ENCODE results near the gene DHCR7. TPM values are rescaled to one million over a fixed set of nuclear protein-coding genes. Genes with fewer than 3 reads are reported as not detected.

Gene DHCR7
- total and polyA plus RNA-seq, 2 experiments from 2014 or later: 84.0 to 166 TPM

DNA sequence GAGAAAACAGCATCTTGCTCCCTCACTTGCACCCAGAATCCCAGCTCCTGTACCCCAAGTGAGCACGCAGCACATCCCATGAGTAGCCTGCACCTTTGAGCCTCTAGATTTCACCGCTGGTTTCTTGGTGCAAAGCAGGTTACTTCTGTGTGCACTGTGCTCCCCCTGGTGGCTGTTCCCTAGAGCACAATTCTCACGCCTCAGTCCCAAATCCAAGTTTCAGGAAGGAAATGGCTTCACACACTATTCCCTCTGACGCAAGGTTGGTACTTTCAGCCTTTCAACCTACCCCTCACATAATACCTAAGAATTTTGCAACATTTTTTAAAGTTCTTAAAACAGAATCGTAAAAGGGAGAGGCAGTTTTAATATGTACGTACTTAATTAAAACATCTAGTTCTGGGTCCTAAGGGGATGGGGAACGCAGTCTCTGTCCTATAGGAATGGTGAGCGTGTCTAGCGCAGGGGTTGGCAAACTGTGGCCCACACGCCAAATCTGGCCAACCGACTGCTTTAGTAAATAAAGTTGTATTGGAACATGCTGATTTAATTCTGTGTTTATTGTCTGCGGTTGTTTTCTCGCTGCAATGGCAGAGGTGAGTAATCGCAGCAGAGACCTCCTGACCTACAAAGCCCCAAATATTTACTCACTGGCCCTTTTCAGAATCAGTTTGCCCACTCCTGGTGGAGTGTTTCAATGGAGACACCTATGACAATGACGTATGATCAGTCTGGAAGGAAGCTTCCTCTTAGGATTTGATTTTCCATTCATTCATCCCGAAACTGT is 27.5 kb downstream of the DHCR7 start:
- Histone ChIP-seq H2AFZ (no peak overlapping the region), H3K4me1 (ENCODE audit: insufficient read depth) (no peaks in the 10 kb centered on the region), H3K27me3 (ENCODE audit: insufficient read depth) (no peaks in the 10 kb centered on the region), H3K27ac (ENCODE audit: low read depth) (no peak overlapping the region), H3K36me3 (ENCODE audit: insufficient read depth) (no peaks in the 10 kb centered on the region), H3K9me2 (ENCODE audit: insufficient read depth) (no peaks in the 10 kb centered on the region), H3K4me3 (no peak overlapping the region), H3K4me2 (no peak overlapping the region), H4K20me1 (replicated peaks; ENCODE audit: insufficient read depth) (no peaks in the 10 kb centered on the region), H3K79me2 (replicated peaks; ENCODE audit: insufficient read depth) (no peaks in the 10 kb centered on the region), H3F3A (replicated peaks; ENCODE audit: low read depth) (no peaks in the 10 kb centered on the region)
- Mint-ChIP-seq H3K4me1 (no peaks in the 10 kb centered on the region; the same call in 2 of the 3 replicates), H3K9me3 (no peaks in the 10 kb centered on the region), H3K36me3 (ENCODE audit: low read depth) (no peaks in the 10 kb centered on the region), H3K27me3 (ENCODE audit: insufficient read depth, low read depth, poor library complexity) (peaks cover 12% of the 10 kb centered on the region), H3K27ac (no peak overlapping the region), H3K4me3 (no peak overlapping the region)
- peak; percentile 91 for ATAC-seq
- DNase-seq (ENCODE audit: low spot score): peak; percentile 88
- TF ChIP-seq STAT1 (IDR thresholded peaks at IDR 0.05; ENCODE audit: unreplicated experiment) (no peak), JUNB (IDR thresholded peaks at IDR 0.05; ENCODE audit: unreplicated experiment) (no peak), REST (IDR thresholded peaks at IDR 0.05; ENCODE audit: unreplicated experiment) (no peak), ZNF114 (CRISPR knock-in tag; IDR thresholded peaks at IDR 0.05) (no peak), NANOG (IDR thresholded peaks at IDR 0.05; ENCODE audit: borderline replicate concordance) (no peak), EZH2phosphoT487 (IDR thresholded peaks at IDR 0.05; ENCODE audit: unreplicated experiment) (no peak), CREB1 (CRISPR knock-in tag; IDR thresholded peaks at IDR 0.05; ENCODE audit: low read depth) (no peak)
- TF ChIP-seq, protein P1, sequence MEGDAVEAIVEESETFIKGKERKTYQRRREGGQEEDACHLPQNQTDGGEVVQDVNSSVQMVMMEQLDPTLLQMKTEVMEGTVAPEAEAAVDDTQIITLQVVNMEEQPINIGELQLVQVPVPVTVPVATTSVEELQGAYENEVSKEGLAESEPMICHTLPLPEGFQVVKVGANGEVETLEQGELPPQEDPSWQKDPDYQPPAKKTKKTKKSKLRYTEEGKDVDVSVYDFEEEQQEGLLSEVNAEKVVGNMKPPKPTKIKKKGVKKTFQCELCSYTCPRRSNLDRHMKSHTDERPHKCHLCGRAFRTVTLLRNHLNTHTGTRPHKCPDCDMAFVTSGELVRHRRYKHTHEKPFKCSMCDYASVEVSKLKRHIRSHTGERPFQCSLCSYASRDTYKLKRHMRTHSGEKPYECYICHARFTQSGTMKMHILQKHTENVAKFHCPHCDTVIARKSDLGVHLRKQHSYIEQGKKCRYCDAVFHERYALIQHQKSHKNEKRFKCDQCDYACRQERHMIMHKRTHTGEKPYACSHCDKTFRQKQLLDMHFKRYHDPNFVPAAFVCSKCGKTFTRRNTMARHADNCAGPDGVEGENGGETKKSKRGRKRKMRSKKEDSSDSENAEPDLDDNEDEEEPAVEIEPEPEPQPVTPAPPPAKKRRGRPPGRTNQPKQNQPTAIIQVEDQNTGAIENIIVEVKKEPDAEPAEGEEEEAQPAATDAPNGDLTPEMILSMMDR (conservative IDR thresholded peaks at IDR 0.05; ENCODE audit: low read depth in 2 of 2): peak; percentile 92 to 97
- TF ChIP-seq, protein P2, sequence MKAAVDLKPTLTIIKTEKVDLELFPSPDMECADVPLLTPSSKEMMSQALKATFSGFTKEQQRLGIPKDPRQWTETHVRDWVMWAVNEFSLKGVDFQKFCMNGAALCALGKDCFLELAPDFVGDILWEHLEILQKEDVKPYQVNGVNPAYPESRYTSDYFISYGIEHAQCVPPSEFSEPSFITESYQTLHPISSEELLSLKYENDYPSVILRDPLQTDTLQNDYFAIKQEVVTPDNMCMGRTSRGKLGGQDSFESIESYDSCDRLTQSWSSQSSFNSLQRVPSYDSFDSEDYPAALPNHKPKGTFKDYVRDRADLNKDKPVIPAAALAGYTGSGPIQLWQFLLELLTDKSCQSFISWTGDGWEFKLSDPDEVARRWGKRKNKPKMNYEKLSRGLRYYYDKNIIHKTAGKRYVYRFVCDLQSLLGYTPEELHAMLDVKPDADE (IDR thresholded peaks at IDR 0.05): no peak

Data from GM23338 (cell line).